Endodermal cell (in vitro differentiated cells): ENCODE measurements around the gene SFXN5. TPM values are rescaled to one million over a fixed set of nuclear protein-coding genes. Genes with fewer than 3 reads are reported as not detected.
A peak's percentile ranks its signal among the peaks of the same experiment; 100 is the strongest.
"Not testable (repeated sequence)": the region's sequence is repeated elsewhere in the genome, so short reads cannot be mapped to it uniquely, and the experiment has no call there.

Source experiments
- DNase-seq: peaks from one replicate; pipeline ENCODE4 v3.0.0-alpha.2; 2017
- H3K27ac ChIP-seq: 2 replicates; pipeline ENCODE4 v1.5.1; 2013; ENCODE audit warnings: mild to moderate bottlenecking, low read depth, low read length, moderate library complexity
- H3K27me3 ChIP-seq: 2 replicates; pipeline ENCODE4 v1.6.1; 2013; ENCODE audit warnings: mild to moderate bottlenecking, low read length, moderate library complexity; ENCODE audit not compliant: insufficient read depth, control insufficient read depth, poor library complexity, severe bottlenecking
- H3K36me3 ChIP-seq: 2 replicates; pipeline ENCODE4 v1.7.0; 2013; ENCODE audit warnings: mild to moderate bottlenecking, low read length, moderate library complexity; ENCODE audit not compliant: control insufficient read depth, insufficient read depth
- H3K4me1 ChIP-seq: one replicate; pipeline ENCODE4 v1.7.0; 2013; ENCODE audit warnings: low read length; ENCODE audit not compliant: control insufficient read depth, insufficient read depth
- H3K4me3 ChIP-seq: 2 replicates; pipeline ENCODE4 v1.5.1; 2013; ENCODE audit warnings: mild to moderate bottlenecking, low read length, moderate library complexity
- H3K9ac ChIP-seq: 2 replicates; pipeline ENCODE4 v1.6.1; 2013; ENCODE audit warnings: mild to moderate bottlenecking, low read length, moderate library complexity; ENCODE audit not compliant: poor library complexity, severe bottlenecking; ENCODE audit errors: extremely low read depth
- H3K9me3 ChIP-seq: 2 replicates; pipeline ENCODE4 v1.6.1; 2013; ENCODE audit warnings: mild to moderate bottlenecking, low read length, moderate library complexity; ENCODE audit not compliant: control insufficient read depth
- H3K27ac Mint-ChIP-seq: 2 replicates; pipeline ENCODE4 v1.8.0; 2020; ENCODE audit warnings: mixed read lengths
- H3K27me3 Mint-ChIP-seq: 2 replicates; pipeline ENCODE4 v1.8.0; 2021; ENCODE audit warnings: mild to moderate bottlenecking, mixed read lengths; ENCODE audit not compliant: insufficient read depth
- H3K36me3 Mint-ChIP-seq: 2 replicates; pipeline ENCODE4 v1.8.0; 2020; ENCODE audit warnings: low read depth, mixed read lengths
- H3K4me1 Mint-ChIP-seq: 2 replicates; pipeline ENCODE4 v1.8.0; 2020; ENCODE audit warnings: mixed read lengths
- H3K4me3 Mint-ChIP-seq: 2 replicates; pipeline ENCODE4 v1.8.0; 2020; ENCODE audit warnings: mild to moderate bottlenecking, moderate library complexity, mixed read lengths
- H3K9me3 Mint-ChIP-seq: 2 replicates; pipeline ENCODE4 v1.8.0; 2020; ENCODE audit warnings: mild to moderate bottlenecking, mixed read lengths
- CTCF ChIP-seq: fragments of 200-600 bp; sonication (generic); conservative IDR thresholded peaks from 2 replicates; pipeline ENCODE4 v1.5.0; 2021; ENCODE audit warnings: antibody characterized with exemption, mild to moderate bottlenecking
- WGBS, 2 experiments: methylation state at CpG; one replicate each; pipeline versions ENCODE4 v1.1.5 to v1.1.7; 2013; ENCODE audit warnings: missing lambda C conversion rate in 2 of 2, mixed read lengths in 1 of 2; ENCODE audit not compliant: insufficient coverage in 1 of 2, insufficient read length in 1 of 2; 5-methylcytosine and 5-hydroxymethylcytosine counted together
- total RNA-seq, 2 donors: library from RNA; stranded (reverse); fragmentation: NEBNext Ultra II Directional in 1 of 2; extraction: Animal tissue kit (Norgen Biotek cat#: 25700) in 1 of 2; gene quantifications; 2 replicates in 1 of 2; 3 replicates in 1 of 2; pipeline ENCODE4 v1.2.1, GENCODE V29; 2021

The SFXN5 gene
- total RNA-seq, 2 donors from 2014 or later, result 30.7 to 32.8 TPM

- Mint-ChIP-seq H3K27ac (no peak overlapping the region), H3K4me1 (peaks cover 18% of the 10 kb centered on the region), H3K4me3 (no peak overlapping the region), H3K36me3 (peaks cover 3% of the 10 kb centered on the region), H3K9me3 (no peaks in the 10 kb centered on the region), H3K27me3 (no peaks in the 10 kb centered on the region)
- DNase-seq, result no peak
- no peaks in the 10 kb centered on the region for H3K27me3 ChIP-seq
- no peaks in the 10 kb centered on the region for H3K9me3 ChIP-seq
- no peaks in the 10 kb centered on the region for H3K36me3 ChIP-seq
- TF ChIP-seq CTCF, result no peak
- peaks cover 6% of the 10 kb centered on the region for H3K4me1 ChIP-seq
- no peak overlapping the region for H3K9ac ChIP-seq
- H3K4me3 ChIP-seq, result no peak overlapping the region
- 87 to 100% methylated on average over 3 of the region's 3 CpGs for WGBS, 2 experiments
- no peak overlapping the region for H3K27ac ChIP-seq
Observed at GRCh38 chr2:73099486-73099885, 28.0 kb upstream of the SFXN5 start.

- no peaks in the 10 kb centered on the region for H3K27me3 Mint-ChIP-seq
- Histone ChIP-seq H3K4me3 (no peak overlapping the region), H3K4me1 (no peaks in the 10 kb centered on the region), H3K9ac (no peak overlapping the region), H3K27me3 (no peaks in the 10 kb centered on the region), H3K27ac (no peak overlapping the region), H3K36me3 (no peaks in the 10 kb centered on the region), H3K9me3 (no peaks in the 10 kb centered on the region)
- H3K27ac Mint-ChIP-seq, result no peak overlapping the region
- peaks cover 6% of the 10 kb centered on the region for H3K4me1 Mint-ChIP-seq
- no peaks in the 10 kb centered on the region for H3K9me3 Mint-ChIP-seq
- TF ChIP-seq CTCF, result no peak
- no peaks in the 10 kb centered on the region for H3K36me3 Mint-ChIP-seq
- WGBS, 2 experiments, result 80 to 86% methylated on average over 1 to 2 of the region's 3 CpGs
- no peak overlapping the region for H3K4me3 Mint-ChIP-seq
- DNase-seq, result no peak
Observed at GRCh38 chr2:73095910-73096309, 24.4 kb upstream of the SFXN5 start.

GRCh38 chr2:73093601-73094218 lies 22.2 kb upstream of the SFXN5 start:
- H3K4me3 Mint-ChIP-seq, H3K9me3 Mint-ChIP-seq, H3K27me3 ChIP-seq, H3K36me3 ChIP-seq, H3K9ac ChIP-seq, DNase-seq, H3K36me3 Mint-ChIP-seq, H3K4me1 ChIP-seq, H3K27ac ChIP-seq, H3K9me3 ChIP-seq, H3K4me3 ChIP-seq, H3K27me3 Mint-ChIP-seq, H3K4me1 Mint-ChIP-seq: not testable (repeated sequence)
- H3K27ac Mint-ChIP-seq, result peak overlapping the region; percentile 71
- WGBS, 2 experiments, result 92 to 96% methylated on average over 14 to 17 of the region's 17 CpGs
